ENCODE results near the gene ATP5F1D. TPM values are rescaled to one million over a fixed set of nuclear protein-coding genes. Genes with fewer than 3 reads are reported as not detected.

The ATP5F1D gene
- total and polyA plus RNA-seq, 7 experiments from 2014 or later, result 90.6 to 302 (median 114) TPM

- ATAC-seq, result no peak
- Mint-ChIP-seq H3K9me3 (no peaks in the 10 kb centered on the region), H3K4me1 (no peaks in the 10 kb centered on the region), H3K27ac (no peak overlapping the region), H3K4me3 (no peak overlapping the region), H3K27me3 (no peaks in the 10 kb centered on the region), H3K36me3 (no peaks in the 10 kb centered on the region)
- POLR2A ChIA-PET, result no interaction called here
- H3K36me3 ChIP-seq (ENCODE audit: control insufficient read depth in 2 of 3, insufficient read depth in 3 of 3, low read length in 3 of 3), result peaks cover 0 to 81% (median 5%) of the 10 kb centered on the region in 3 experiments
- no peak overlapping the region for H3K27ac ChIP-seq (ENCODE audit: low read depth, low read length)
- H3K27me3 ChIP-seq (ENCODE audit: control insufficient read depth in 2 of 2, insufficient read depth in 2 of 2, low read length in 2 of 2), result no peaks in the 10 kb centered on the region
- CTCF ChIA-PET, result no interaction called here
- intact Hi-C loops (cut with micrococcal nuclease), result no loop called here
- no peaks in the 10 kb centered on the region for H3K4me1 ChIP-seq (ENCODE audit: control insufficient read depth in 2 of 2, insufficient read depth in 2 of 2, low read length in 2 of 2)
- no peak for DNase-seq
- H3K4me3 ChIP-seq (ENCODE audit: low read length), result no peak overlapping the region
- no peaks in the 10 kb centered on the region for H3K9me3 ChIP-seq (ENCODE audit: control insufficient read depth in 2 of 3, low read length in 3 of 3)
Observed at GRCh38 chr19:1224047-1224825, 17.3 kb upstream of the ATP5F1D start.

DNA sequence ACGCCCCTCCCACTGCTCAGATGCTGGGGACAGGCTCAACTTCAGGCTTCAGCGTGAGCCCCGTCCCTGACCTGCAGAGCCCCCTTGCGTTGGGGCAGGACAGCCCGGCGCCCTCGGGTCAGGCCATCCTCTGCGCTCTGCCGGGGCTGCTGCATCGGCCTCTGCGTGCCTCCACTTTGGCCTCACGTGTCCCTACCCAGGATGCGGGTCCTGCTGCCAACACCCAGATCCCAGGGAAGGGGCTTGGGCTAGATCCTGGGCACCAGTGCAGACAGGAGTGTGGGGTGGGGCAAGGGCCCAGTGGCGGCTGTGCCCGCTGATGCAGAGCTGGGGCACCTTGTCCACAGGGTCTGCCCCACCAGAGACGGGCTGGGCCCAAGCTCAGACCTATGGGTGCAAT lies 16.7 kb upstream of the ATP5F1D start:
- Histone ChIP-seq H3K36me3 (ENCODE audit: control insufficient read depth in 2 of 3, insufficient read depth in 3 of 3, low read length in 3 of 3) (peaks cover 0 to 78% (median 5%) of the 10 kb centered on the region in 3 experiments), H3K9me3 (ENCODE audit: control insufficient read depth in 2 of 3, low read length in 3 of 3) (no peaks in the 10 kb centered on the region), H3K4me1 (ENCODE audit: control insufficient read depth in 2 of 2, insufficient read depth in 2 of 2, low read length in 2 of 2) (no peaks in the 10 kb centered on the region), H3K27me3 (ENCODE audit: control insufficient read depth in 2 of 2, insufficient read depth in 2 of 2, low read length in 2 of 2) (no peaks in the 10 kb centered on the region), H3K4me3 (ENCODE audit: low read length) (no peak overlapping the region), H3K27ac (ENCODE audit: low read depth, low read length) (no peak overlapping the region)
- intact Hi-C loops (cut with micrococcal nuclease), result no loop called here
- H3K4me1 Mint-ChIP-seq, result no peaks in the 10 kb centered on the region
- CTCF ChIA-PET, result interaction anchor here (0.5 to 0.8 kb wide), 2 partner anchors 31 to 119 kb away, joined by 3 read pairs; no protein-coding TSS in a partner anchor
- ATAC-seq (no peak), DNase-seq (no peak)
- no peaks in the 10 kb centered on the region for H3K36me3 Mint-ChIP-seq
- no peaks in the 10 kb centered on the region for H3K9me3 Mint-ChIP-seq
- no peak overlapping the region for H3K27ac Mint-ChIP-seq
- H3K27me3 Mint-ChIP-seq, result no peaks in the 10 kb centered on the region
- POLR2A ChIA-PET, result no interaction called here
- no peak overlapping the region for H3K4me3 Mint-ChIP-seq

DNA sequence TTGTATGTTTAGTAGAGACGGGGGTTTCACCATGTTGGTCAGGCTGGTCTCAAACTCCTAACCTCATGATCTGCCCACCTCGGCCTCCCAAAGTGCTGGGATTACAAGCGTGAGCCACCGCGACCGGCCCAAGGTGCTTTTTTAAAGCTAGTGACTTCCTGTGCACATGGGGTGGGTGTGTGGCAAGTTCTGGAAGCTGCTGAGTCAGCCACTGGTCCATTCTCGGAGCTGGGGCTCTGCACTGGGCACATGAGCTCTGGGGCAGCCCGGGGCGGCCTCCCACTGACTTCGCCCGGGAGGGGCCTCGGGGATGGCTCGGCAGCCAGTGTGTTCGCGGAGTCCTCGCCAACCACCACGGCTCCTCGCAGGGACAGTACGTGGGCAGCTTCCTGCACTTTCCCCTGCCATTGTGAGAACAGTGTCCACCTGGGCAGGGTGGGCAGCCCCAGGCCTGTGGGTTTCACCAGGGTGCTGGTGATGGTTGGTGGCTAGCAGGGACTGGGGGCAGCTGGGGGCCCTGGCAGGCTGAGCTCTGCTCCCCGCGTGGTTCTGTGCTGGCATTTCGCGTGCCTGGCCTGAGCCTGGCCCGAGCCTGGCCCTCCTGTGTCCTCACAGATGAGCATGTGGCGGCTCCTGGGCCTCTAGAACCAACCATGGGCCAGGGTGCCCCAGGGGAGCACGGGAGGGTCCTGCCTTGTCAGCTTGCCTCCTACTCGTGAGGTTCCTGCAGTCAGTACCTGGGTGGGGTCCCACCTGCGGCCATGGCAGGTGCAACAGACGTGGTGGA lies 15.9 kb upstream of the ATP5F1D start:
- no peaks in the 10 kb centered on the region for H3K27me3 Mint-ChIP-seq
- no peaks in the 10 kb centered on the region for H3K36me3 Mint-ChIP-seq
- Histone ChIP-seq H3K27me3 (ENCODE audit: control insufficient read depth in 2 of 2, insufficient read depth in 2 of 2, low read length in 2 of 2) (no peaks in the 10 kb centered on the region), H3K36me3 (ENCODE audit: control insufficient read depth in 2 of 3, insufficient read depth in 3 of 3, low read length in 3 of 3) (peaks cover 0 to 70% (median 2%) of the 10 kb centered on the region in 3 experiments), H3K9me3 (ENCODE audit: control insufficient read depth in 2 of 3, low read length in 3 of 3) (no peaks in the 10 kb centered on the region), H3K4me3 (ENCODE audit: low read length) (no peak overlapping the region), H3K27ac (ENCODE audit: low read depth, low read length) (no peak overlapping the region), H3K4me1 (ENCODE audit: control insufficient read depth in 2 of 2, insufficient read depth in 2 of 2, low read length in 2 of 2) (no peaks in the 10 kb centered on the region)
- ATAC-seq (no peak), DNase-seq (peak in 1 of 9 donors; percentile 6)
- H3K4me3 Mint-ChIP-seq, result no peak overlapping the region
- H3K9me3 Mint-ChIP-seq, result no peaks in the 10 kb centered on the region
- intact Hi-C loops (cut with micrococcal nuclease), result no loop called here
- ChIA-PET POLR2A (interaction anchor here (1.0 kb wide), 1 partner anchor 82 kb away, joined by 3 read pairs; no protein-coding TSS in a partner anchor), CTCF (interaction anchor here (0.5 to 0.8 kb wide), 2 partner anchors 32 to 120 kb away, joined by 3 read pairs; no protein-coding TSS in a partner anchor)
- peak overlapping the region in 1 of 9 donors; percentile 10 for H3K27ac Mint-ChIP-seq
- H3K4me1 Mint-ChIP-seq, result no peaks in the 10 kb centered on the region

DNA sequence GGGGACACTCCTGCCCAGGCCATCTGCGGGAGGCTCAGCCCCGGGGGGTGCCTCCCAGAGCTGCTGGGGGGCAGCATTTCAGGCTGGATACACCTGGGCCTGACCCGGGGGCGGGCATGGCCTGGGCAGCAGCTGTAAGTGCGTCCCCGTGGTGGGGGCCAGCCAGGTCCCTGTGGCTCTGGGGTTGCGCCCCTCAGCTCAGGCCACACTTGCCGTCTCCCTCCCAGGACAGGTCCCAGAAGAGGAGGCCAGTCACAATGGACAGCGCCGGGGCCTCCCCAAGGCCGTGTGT lies 15.4 kb upstream of the ATP5F1D start:
- intact Hi-C loops (cut with micrococcal nuclease), result no loop called here
- Mint-ChIP-seq H3K27ac (no peak overlapping the region), H3K27me3 (no peaks in the 10 kb centered on the region), H3K36me3 (no peaks in the 10 kb centered on the region), H3K4me1 (no peaks in the 10 kb centered on the region), H3K9me3 (no peaks in the 10 kb centered on the region), H3K4me3 (no peak overlapping the region)
- Histone ChIP-seq H3K4me3 (ENCODE audit: low read length) (no peak overlapping the region), H3K36me3 (ENCODE audit: control insufficient read depth in 2 of 3, insufficient read depth in 3 of 3, low read length in 3 of 3) (peaks cover 0 to 65% (median 0%) of the 10 kb centered on the region in 3 experiments), H3K27ac (ENCODE audit: low read depth, low read length) (no peak overlapping the region), H3K4me1 (ENCODE audit: control insufficient read depth in 2 of 2, insufficient read depth in 2 of 2, low read length in 2 of 2) (no peaks in the 10 kb centered on the region), H3K27me3 (ENCODE audit: control insufficient read depth in 2 of 2, insufficient read depth in 2 of 2, low read length in 2 of 2) (no peaks in the 10 kb centered on the region), H3K9me3 (ENCODE audit: control insufficient read depth in 2 of 3, low read length in 3 of 3) (no peaks in the 10 kb centered on the region)
- no peak for ATAC-seq
- CTCF ChIA-PET, result no interaction called here
- POLR2A ChIA-PET, result interaction anchor here (1.0 kb wide), 1 partner anchor 83 kb away, joined by 3 read pairs; no protein-coding TSS in a partner anchor
- no peak for DNase-seq

DNA sequence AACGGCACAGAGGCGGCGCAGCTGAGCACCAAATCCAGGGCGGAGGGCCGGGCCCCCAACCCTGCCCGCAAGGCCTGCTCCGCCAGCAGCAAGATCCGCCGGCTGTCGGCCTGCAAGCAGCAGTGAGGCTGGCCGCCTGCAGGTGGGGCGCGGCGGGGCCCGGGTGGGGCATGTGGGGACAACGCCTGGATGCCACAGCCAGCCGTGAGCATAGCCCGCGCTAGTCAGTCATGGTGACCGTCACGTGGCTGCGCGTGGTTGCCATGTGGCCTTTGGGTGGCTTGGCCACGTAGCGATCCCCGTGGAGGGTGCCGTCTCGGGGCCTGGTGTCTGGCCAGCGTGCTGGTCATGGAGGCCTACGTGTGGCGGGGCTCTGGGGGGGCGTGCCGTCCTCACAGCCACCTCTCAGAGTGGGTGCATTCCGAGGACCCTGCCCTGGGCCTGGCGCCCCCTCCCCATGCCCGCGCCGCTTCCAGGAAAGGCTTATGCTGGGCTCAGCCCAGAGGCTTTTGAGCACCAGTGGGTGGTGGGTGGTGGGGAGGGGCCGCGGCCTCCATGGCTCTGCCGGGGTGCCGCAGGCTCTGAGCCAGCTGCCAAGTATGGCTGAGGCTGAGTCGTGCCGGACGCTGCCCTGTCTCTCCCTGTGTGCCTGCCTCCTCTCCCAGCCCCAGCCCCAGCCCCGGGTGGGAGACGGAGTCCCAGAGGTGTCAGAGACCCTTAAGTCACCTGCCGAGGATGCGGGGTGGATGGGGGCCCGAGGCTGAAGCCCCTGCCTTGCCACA lies 14.8 kb upstream of the ATP5F1D start:
- Histone ChIP-seq H3K4me1 (ENCODE audit: control insufficient read depth in 2 of 2, insufficient read depth in 2 of 2, low read length in 2 of 2) (no peaks in the 10 kb centered on the region), H3K36me3 (ENCODE audit: control insufficient read depth in 2 of 3, insufficient read depth in 3 of 3, low read length in 3 of 3) (peaks cover 0 to 60% (median 0%) of the 10 kb centered on the region in 3 experiments), H3K9me3 (ENCODE audit: control insufficient read depth in 2 of 3, low read length in 3 of 3) (no peaks in the 10 kb centered on the region), H3K27me3 (ENCODE audit: control insufficient read depth in 2 of 2, insufficient read depth in 2 of 2, low read length in 2 of 2) (no peaks in the 10 kb centered on the region), H3K27ac (ENCODE audit: low read depth, low read length) (no peak overlapping the region), H3K4me3 (ENCODE audit: low read length) (no peak overlapping the region)
- no peaks in the 10 kb centered on the region for H3K36me3 Mint-ChIP-seq
- no peak overlapping the region for H3K4me3 Mint-ChIP-seq
- H3K27me3 Mint-ChIP-seq, result no peaks in the 10 kb centered on the region
- no peak for ATAC-seq
- H3K4me1 Mint-ChIP-seq, result no peaks in the 10 kb centered on the region
- no peak overlapping the region for H3K27ac Mint-ChIP-seq
- CTCF ChIA-PET, result no interaction called here
- H3K9me3 Mint-ChIP-seq, result no peaks in the 10 kb centered on the region
- DNase-seq, result no peak
- POLR2A ChIA-PET, result no interaction called here
- intact Hi-C loops (cut with micrococcal nuclease), result no loop called here

- Mint-ChIP-seq H3K27me3 (no peaks in the 10 kb centered on the region), H3K4me1 (no peaks in the 10 kb centered on the region), H3K4me3 (no peak overlapping the region), H3K36me3 (no peaks in the 10 kb centered on the region), H3K27ac (no peak overlapping the region), H3K9me3 (no peaks in the 10 kb centered on the region)
- no peaks in the 10 kb centered on the region for H3K4me1 ChIP-seq (ENCODE audit: control insufficient read depth in 2 of 2, insufficient read depth in 2 of 2, low read length in 2 of 2)
- POLR2A ChIA-PET, result interaction anchor here (0.6 kb wide), 1 partner anchor 111 kb away, joined by 4 read pairs; no protein-coding TSS in a partner anchor
- DNase-seq, result peak in 1 of 9 donors; percentile 6
- peaks cover 0 to 52% (median 0%) of the 10 kb centered on the region in 3 experiments for H3K36me3 ChIP-seq (ENCODE audit: control insufficient read depth in 2 of 3, insufficient read depth in 3 of 3, low read length in 3 of 3)
- no peaks in the 10 kb centered on the region for H3K27me3 ChIP-seq (ENCODE audit: control insufficient read depth in 2 of 2, insufficient read depth in 2 of 2, low read length in 2 of 2)
- no peak for ATAC-seq
- H3K4me3 ChIP-seq (ENCODE audit: low read length), result no peak overlapping the region
- no peaks in the 10 kb centered on the region for H3K9me3 ChIP-seq (ENCODE audit: control insufficient read depth in 2 of 3, low read length in 3 of 3)
- no peak overlapping the region for H3K27ac ChIP-seq (ENCODE audit: low read depth, low read length)
- CTCF ChIA-PET, result no interaction called here
- intact Hi-C loops (cut with micrococcal nuclease), result no loop called here
Observed at GRCh38 chr19:1227304-1228054, 14.1 kb upstream of the ATP5F1D start.
